GM19463 (cell line): ENCODE results near the gene DTNBP1.

Source experiments
- ATAC-seq: cut with Tn5 transposase; IDR thresholded peaks from one replicate; pipeline ENCODE4 v1.9.1; 2021; ENCODE audit warnings: mild to moderate bottlenecking, moderate library complexity; ENCODE audit not compliant: unreplicated experiment

DTNBP1 gene

DNA sequence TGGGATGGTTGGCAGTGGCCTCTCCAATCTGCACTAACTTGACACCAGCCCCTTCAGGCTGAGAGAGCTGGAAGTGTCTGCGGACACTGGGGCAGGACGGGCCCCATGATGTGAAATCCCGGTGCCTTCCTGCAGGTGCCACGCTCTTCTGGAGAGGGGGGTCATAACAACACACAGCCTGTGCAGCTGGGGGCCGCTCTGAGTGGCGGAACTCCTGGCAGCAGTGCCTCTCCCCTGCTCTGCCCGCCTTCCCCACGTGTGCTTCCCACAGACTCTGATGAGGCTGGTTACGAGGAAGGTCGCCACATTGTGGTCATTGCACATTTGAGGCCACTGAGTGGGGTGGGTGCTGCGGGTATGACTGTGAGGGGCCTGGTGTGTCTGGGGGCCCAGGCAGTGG, 145.2 kb downstream of the DTNBP1 start:
- no peak for ATAC-seq

DNA sequence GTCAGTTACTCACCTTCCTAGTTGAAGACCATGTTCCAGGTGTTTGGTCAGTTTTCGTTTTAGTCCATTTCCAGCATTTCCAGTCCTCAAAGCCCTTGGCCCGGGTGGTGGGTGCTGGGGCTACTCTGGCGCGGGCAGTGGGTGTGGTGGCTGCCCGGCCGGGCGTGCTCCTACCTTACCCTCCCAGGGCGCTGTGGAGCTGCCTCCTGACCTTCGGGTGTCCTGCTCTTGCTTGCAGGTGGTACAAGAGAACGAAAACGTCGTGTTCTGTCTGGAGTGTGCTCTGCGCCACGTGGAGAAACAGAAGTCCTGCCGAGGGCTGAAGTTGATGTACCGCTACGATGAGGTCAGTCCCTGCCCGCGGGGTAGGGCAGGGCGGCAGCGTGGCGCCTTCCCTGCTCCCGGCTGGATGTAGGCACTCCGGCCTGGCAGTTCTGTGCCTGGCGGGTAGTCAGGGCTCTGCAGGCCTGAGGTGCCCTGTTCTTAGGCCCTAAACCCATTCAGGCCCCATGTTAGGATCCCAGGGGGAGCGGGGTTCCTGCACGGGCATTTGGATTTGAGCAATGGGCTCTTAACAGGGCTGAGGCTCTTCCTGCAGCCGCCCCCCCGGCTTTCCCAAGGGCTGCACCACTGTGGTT, 145.8 kb downstream of the DTNBP1 start:
- no peak for ATAC-seq

DNA sequence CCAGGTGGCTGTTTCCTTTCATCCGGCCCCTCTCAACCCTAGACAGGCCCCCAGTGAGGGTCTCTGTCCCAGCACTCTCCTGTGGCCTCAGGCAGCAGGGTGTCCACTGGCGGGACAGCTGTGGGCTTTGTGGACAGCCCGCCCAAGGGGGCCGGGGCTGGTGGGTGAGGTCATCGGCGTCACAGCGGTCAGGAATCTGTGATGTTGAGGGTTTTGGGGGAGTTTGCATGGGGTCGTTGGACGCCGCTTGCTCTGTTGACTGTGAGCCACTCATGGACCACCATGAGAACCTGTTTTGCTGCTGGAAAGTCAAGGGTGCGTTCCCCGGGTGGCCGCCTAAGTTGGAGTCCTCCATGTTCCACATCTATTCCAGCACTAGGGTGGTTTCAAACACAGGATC, 146.4 kb downstream of the DTNBP1 start:
- ATAC-seq, result no peak

DNA sequence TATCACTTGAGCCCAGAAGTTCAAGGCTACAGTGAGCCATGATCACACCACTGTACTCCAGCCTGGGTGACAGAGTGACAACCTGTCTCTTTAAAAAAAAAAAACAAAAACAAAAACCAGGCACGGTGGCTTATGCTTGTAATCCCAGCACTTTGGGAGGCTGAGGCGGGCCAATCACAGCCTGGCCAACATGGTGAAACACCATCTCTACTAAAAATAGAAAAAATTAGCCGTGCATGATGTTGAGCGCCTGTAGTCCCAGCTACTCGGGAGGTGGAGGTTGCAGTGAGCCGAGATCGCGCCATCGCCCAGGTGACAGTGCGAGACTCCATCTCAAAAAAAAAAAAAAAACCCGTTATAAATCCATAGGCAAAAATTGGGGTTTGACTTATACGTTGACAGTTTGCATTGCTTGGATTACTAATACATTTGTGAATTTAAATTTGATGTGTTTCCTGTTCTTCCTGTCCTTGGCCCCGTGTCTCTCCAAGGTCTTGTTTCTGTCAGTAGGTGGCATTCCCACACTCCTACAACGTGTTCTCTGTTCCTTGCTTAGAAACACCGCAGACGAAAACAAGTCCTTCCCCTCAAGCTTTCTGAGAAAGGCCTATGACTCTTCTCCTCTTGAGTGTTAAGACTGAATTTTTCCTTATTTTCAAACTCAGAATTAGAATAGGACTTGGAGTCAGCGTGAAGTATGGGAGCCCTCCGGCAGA, 147.0 kb downstream of the DTNBP1 start:
- no peak for ATAC-seq

DNA sequence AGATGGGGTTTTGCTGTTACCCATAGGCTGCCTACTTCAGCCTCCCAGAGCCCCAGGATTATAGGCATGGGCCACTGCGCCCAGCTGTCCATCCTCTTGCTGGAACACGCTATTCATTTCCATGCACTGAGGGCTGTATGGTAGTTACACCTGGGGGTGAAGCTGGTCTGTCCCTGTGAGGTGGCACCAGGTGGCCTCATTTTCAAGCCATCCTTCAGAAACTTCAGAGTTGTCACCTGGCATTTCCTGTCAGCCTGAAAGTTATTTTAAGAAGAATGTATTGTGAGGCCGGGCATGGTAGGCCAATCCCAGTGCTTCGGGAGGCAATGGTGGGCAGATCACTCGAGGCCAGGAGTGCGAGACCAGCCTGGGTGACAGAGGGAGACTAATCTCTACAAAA, 147.6 kb downstream of the DTNBP1 start:
- ATAC-seq, result no peak

DNA sequence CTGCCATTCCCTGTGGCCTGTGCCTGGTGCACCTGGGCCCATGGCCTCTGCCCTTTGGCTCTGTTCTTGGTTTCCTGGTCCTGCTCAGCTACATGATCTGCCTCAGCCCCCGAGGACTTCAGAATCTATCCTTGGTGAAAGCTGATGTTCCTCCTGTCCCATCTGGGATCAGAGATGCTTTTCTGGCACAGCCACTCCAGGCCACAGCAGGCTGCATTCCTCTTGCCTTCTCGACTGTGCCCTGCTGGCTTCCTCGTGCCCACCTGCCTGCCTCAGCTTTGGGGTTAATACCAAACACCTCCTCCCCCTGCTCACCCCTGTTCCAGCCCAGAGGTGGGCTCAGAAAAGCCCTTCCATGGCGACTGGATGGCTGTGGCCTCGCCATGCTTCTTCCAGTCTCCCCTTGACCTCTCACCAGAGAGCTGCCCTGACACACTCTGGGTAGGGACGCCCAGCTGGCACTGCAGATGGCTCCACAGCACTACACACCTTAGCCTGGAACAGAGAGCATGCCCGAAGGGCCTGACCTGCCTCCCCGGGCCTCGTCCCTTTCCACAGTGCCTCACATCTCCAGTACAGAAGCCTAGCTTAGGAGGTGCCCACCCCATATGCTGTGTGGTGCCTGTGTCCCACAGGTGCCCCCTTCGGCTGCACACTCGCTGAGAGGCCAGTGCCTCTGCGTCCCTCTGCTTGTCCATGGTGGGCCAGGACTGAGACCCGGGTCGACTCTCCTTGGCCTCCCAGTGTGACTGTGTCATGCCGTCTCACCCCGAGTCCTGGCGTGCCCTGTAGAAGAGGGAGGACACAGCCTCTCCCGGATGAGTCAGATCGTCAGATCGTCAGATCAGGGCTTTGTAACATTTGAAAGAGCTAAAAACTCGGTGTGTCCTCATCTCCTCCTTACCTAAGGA, 148.8 kb downstream of the DTNBP1 start:
- no peak for ATAC-seq

DNA sequence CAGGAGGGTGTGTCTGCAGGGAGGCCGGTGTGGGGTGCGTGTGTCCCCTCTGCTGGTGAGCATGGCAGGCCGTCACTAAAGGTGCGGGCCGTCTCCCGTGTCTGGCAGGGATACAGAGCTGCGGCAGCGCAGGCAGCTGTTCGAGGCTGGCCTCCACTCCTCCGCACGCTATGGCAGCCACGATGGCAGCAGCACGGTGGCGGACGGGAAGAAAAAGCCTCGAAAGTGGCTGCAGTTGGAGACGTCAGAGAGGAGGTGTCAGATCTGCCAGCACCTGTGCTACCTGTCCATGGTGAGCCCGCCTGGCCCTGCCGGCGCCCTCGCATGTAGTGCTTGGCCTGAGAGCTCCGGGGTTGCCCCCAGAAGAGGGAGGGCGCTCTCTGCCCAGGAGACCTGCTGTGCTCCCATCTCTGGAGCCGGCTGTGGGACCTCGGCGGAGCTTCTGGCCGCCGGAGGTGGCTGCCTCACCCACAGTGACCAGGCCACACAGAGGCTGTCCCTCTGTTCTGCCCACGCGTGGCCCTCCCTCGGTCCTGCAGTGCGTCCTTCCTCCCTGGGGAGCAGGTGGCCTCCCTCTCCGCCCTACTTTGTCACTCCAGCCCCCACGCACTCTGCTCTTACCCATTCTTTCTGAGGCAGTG, 149.6 kb downstream of the DTNBP1 start:
- no peak for ATAC-seq

DNA sequence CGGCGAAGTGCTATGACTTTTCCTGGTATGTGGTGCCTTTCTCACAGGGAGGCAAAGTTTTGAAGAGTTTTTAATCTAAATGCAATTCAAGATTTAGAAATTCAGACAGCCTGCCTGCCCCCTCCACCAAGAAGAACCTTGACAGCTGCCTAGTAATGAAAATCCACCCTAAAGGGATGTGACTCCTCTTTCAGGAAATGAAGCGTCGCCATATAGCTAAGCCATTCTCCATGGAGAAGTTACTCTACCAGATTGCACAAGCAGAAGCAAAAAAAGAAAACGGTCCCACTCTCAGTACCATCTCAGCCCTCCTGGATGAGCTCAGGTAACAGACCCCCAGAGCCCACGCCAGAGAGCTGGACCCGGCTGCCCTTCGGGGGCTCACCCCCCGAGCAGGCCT, 150.1 kb downstream of the DTNBP1 start:
- ATAC-seq, result no peak

DNA sequence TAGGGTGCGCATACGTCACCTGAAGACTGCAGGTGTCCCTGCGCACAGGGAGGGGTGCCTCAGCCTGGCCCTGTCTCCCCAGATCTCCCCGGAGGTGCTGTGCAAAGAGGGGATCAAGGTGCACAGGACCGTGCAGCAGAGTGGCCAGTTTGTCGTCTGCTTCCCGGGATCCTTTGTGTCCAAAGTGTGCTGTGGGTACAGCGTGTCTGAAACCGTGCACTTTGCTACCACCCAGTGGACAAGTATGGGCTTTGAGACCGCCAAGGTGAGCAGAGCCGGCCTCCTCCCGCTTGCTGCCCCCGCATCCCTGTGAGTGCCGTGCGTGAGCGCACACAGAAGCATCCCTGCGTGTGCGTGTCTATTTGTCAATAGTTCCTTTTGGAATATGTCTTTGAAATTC, 150.7 kb downstream of the DTNBP1 start:
- ATAC-seq, result no peak

DNA sequence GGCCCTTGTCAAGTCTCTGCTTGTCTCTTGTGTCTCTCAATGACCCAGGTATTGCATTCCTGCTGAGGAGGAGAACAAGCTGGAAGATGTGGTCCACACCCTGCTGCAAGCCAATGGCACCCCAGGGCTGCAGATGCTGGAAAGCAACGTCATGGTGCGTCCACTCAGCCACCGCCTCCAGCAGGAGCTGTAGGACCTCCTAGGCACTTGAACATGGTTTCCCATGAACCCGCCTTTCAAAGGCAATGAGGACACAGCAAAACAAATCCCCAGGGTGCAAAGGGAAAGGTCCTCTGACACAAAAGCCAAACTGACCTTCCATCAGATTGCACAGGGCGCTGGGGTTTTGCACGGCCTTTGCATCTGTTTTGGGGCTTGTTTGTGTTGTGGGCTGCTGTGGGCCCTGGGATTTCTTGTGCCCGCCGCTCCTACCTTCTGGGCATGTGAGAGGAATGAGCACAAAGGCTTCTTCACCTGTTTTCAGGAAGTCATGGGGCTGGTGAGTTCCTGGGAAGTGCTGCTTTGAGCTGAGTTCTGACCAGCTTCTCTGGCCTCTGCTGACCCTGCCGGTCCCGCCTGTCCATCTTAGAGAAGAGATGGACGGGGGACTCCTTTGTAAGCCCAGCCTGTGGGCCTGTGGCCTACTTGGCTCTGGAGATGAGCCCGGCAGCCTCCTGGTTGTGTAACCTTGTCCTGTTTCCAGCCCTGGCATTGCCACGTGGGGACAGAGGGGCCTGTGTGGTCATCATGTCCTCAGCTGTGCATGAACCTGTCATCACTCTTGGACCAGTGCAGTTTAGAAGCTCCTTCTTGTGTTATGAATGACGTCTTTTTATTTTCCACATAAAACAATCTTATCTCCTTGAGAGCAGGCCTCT, 151.3 kb downstream of the DTNBP1 start:
- no peak for ATAC-seq

DNA sequence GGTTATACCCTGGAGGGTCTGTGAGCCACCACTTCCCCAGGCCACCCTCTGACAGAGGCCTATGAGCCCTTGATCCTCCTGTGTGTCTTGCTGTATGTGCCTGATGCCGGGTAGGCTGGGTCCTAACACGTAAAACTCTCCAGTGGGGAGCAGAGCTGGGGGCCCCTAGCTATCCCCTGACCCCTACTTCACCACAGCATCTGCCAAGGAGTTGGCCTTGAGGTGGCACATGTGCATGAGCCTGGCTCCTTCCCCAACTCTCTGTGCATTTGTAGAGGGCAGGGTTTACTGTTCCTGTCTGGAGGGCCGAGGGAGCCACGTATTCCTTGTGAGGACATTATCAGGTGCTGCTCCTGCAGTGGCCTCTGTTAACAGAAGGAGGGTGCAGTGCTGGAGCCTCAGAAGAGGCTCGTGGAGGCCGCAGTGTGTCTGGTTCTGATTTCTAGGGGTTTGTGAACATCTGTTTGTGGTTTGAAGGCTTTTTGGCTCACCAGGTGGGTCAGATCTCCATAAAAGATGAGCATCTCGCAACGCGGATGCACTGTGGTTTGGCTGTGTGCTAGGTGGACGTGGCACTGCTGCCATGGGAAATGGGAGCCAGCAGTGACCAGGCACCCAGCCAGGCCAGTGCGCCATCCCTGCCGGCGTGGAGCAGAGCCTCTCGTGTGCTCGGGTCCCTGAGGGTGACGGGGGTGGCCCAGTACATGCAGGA, 152.1 kb downstream of the DTNBP1 start:
- ATAC-seq, result no peak

DNA sequence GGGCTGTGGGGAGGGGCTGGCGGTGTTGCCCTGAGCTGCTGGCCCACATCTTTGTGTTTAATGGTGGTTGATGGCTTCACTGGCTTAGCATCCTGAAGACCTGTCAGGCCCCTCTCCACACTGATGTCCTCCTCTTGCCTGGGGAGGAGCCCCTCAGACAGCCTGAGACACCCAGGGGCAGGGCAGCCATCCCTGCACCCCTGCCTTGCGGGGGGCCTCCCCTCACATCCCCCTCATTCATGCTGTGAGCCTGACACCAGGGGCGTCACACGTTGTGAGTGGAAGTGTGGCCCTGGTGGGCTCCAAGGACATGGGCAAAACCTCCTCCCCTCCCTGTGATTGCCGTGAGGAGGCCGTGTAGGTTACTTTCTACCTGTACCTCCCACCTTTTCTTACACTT, 152.7 kb downstream of the DTNBP1 start:
- no peak for ATAC-seq

DNA sequence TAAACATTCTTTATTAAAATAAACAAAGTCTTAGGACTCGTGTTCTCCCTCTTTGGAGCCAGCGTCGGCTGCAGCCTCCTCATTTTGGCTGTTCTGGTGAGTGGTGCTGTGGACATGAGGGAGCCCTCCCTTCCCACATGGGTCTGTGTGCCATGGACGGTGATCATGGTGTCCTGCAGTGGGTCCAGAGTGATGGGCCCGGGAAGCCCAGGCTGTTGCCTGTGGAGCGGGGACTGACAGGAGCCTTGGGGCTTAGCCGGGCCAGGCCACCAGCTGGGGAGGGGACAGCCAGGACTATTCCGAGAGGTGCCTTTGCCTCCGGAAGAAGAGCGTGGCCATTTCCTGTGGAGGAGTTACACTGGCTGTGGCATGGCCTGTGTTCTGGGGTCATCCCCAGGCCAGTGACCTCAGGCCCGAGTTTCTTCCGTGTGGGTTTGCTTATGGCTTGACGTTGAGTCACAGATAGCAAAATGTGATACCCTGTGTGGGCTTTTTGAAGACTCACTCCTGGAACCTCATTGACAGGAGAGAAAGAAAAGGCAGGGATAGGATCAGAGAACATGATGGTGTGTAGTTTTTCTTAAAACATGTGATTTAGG, 153.4 kb downstream of the DTNBP1 start:
- no peak for ATAC-seq

DNA sequence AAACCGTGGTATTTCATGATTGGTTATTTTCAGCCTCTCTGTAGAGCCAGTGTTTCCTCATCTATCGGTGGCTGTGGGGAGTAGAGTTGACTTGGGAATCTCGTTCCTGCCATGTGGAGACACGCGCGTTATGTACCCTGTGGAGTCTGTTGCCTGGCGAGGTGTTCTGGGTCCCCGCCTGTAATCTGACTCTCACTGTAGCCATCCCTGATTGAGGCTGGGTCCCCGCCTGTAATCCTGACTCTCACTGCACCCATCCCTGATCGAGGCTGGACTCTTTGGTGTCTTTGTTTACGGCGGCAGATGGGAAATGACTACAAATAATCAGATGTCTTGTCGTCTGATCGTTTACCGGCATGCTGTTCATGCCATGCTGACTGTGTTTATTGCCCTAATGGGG, 153.9 kb downstream of the DTNBP1 start:
- no peak for ATAC-seq

DNA sequence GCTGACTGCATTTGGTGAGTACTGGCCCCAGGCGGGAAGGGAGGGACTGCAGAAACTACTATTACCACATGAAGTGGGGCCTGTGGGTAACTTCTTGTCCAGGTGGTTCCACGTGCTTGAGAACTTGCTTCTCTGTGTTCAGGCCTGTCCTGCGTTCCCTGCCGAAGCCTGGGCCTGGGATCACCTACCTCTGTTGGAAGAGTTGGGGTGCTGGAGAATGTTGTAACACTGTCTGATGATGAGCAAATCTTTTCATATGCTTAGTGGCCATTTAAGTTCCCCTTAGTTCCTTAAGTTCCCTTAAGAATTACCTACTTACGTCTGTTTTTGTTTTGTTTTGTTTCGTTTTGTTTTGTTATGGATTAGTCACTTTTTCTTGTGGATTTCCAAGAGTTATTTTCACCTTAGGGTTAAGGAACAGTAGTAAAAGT, 154.4 kb downstream of the DTNBP1 start:
- ATAC-seq, result no peak

DNA sequence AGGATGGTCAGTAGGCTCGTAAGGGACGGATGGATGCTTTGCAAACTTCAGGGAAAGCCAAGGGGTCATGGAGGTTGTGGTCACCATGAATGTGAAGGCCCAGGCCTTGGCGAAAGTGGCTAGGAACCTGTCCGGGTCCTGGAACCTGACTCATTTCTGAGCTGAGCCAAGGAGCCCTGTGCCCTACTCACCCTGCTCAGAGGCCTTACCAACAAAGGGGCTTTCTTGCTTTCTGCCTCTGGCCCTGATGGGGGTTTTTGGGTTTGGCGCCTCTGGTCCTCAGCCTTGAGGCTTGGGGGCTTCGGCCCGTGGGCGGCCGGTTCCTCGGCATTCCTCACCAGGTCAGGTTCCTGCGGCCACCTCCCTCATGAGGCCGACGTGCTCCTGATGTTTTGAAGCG, 155.1 kb downstream of the DTNBP1 start:
- ATAC-seq, result no peak

DNA sequence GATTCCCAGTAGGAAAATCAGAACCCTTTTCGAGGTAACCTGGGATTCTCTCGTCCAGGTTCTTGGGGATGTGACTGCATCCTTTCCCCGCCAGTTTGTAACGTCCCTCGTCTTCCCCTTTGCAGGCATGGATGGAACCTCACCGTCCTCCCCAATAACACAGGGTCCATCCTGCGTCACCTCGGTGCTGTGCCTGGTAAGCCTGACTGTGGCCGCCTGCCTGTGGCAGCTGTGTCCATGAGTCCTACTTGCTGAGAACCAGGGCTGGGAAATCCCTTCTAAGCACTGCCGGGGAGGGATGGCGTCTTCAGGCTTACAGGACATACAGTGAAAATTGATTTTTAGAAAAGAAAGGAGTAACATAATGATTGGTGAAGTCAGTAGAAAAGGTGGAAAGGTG, 155.6 kb downstream of the DTNBP1 start:
- ATAC-seq, result no peak

DNA sequence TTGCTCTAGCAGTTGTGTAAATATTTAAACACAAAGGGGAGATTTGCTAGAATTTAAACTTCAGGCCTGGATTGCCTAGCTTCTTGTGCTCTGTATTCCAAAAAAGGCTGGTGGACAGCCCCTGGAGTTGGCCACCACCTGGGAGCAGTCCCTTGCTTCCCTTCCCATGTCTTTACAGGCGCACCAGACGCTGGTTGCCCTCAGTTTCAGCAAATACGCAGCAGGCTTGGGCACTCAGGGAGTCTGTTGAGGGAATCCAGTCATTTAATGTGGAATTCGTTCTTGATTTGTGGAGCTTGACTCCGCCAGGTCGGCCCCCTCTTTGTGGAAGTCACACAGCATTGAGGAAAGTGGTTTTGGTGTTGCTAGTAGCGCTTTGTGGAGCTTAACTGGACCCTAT, 156.8 kb downstream of the DTNBP1 start:
- no peak for ATAC-seq

DNA sequence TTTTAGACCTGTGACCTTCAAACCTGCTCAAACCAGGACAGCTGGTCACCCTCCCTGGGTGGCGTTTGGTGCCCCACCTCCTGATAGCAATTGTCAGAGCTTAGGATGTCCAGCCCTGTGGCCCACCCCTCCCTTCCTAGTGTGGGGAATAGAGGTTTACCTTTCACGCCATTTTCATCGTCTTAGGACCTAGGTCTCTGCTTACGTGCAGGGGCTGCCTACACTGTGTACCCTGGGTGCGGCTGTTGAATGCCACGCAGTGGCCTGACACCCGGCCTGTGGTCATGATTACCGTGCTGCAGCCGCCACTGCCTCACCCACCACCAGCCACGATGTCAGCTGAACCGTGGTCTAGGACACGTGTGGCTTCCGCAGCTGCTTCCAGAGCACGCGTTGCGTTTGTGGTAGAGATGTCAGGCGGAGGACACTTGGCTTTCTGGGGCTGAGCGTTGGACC, 157.3 kb downstream of the DTNBP1 start:
- ATAC-seq, result no peak
